ENCODE results near the gene KCNMB1. TPM values are rescaled to one million over a fixed set of nuclear protein-coding genes. Genes with fewer than 3 reads are reported as not detected.

KCNMB1 gene
- total and polyA plus RNA-seq, 4 donors = 1.4 to 5.2 (median 2.3) TPM

GRCh38 chr5:170389550-170389892, 354 bp upstream of the KCNMB1 start:
- no peak for TF ChIP-seq CTCF (IDR thresholded peaks at IDR 0.05; ENCODE audit: control extremely low read depth, extremely low read depth)
- no peak overlapping the region for H3K9ac ChIP-seq (ENCODE audit: insufficient read depth in 1 of 2, low read length in 2 of 2)

DNA sequence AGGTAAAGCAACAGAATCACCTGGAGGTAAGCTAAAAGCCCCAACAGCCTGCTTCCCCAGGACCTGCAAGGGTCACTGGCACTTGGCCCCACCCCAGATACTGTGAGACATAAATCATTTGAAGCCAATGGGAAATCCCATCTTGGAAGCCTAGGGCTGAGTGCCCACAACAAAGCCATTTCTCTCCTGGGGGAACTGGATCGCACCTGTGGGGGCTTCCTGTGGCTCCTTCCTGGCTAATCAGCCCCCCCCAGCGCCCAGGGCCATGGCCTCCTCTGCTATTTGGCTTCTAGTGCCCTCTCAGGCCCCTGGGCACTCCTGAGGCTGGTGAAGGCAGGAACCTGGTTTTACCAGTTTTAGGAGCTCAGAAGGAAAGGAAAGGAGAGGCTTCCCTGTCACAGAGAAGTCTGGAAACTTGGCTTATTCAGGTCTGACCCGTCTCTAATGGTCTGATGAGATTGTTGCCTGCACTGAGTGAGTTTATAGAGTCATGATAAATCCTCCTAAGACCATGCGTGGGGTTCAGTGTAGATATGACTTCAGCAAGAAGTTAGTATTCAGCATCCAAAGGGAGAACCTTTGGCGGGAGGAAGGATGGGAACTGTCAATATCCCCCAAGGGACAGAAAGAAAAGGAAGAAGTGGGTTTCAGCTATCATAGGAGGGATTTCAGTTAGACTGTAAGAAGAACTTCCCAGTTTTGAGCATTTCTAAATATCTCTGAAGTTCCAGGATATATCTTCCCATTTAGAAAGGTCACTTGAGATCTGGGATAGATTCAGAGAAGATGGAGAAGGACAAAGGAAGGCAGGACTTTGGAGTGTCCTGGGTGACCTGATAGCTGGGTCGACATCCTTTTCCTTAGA, 1.2 kb downstream of the KCNMB1 start:
- Histone ChIP-seq H3K4me1 (ENCODE audit: control insufficient read depth in 5 of 5, insufficient read depth in 5 of 5, low read length in 5 of 5) (peaks cover 0 to 25% (median 6%) of the 10 kb centered on the region in 5 donors), H3K27ac (ENCODE audit: low read depth in 1 of 2, low read length in 1 of 2) (no peak overlapping the region), H3K4me3 (no peak overlapping the region), H3K27me3 (ENCODE audit: control insufficient read depth in 3 of 3, insufficient read depth in 3 of 3, low read length in 2 of 3) (no peaks in the 10 kb centered on the region), H3K9me3 (ENCODE audit: control insufficient read depth in 4 of 4, insufficient read depth in 3 of 4, low read length in 3 of 4) (no peaks in the 10 kb centered on the region), H3K36me3 (ENCODE audit: control insufficient read depth in 4 of 4, insufficient read depth in 4 of 4, low read length in 4 of 4) (no peaks in the 10 kb centered on the region), H3K9ac (ENCODE audit: insufficient read depth in 1 of 2, low read length in 2 of 2) (no peak overlapping the region)
- DNase-seq (peak; percentile 19 to 54 (median 32)), ATAC-seq (ENCODE audit: insufficient read depth, low FRiP score) (no peak)
- WGBS, 2 donors = 60 to 62% methylated on average over 6 of the region's 6 CpGs
- no peak for TF ChIP-seq CTCF (IDR thresholded peaks at IDR 0.05; ENCODE audit: control extremely low read depth, extremely low read depth)

More at GRCh38 chr5:170389550-170389892, 354 bp upstream of the KCNMB1 start:
- no peaks in the 10 kb centered on the region for H3K9me3 ChIP-seq (ENCODE audit: control insufficient read depth in 4 of 4, insufficient read depth in 3 of 4, low read length in 3 of 4)
- H3K36me3 ChIP-seq (ENCODE audit: control insufficient read depth in 4 of 4, insufficient read depth in 4 of 4, low read length in 4 of 4) = no peaks in the 10 kb centered on the region
- ATAC-seq (ENCODE audit: insufficient read depth, low FRiP score) = no peak
- no peak overlapping the region for H3K4me3 ChIP-seq
- no peak for DNase-seq
- peak overlapping the region in 1 of 2 donors; percentile 30 for H3K27ac ChIP-seq (ENCODE audit: low read depth in 1 of 2, low read length in 1 of 2)
- 47 to 48% methylated on average over 4 of the region's 4 CpGs for WGBS, 2 donors
- H3K4me1 ChIP-seq (ENCODE audit: control insufficient read depth in 5 of 5, insufficient read depth in 5 of 5, low read length in 5 of 5) = peaks cover 0 to 25% (median 7%) of the 10 kb centered on the region in 5 donors
- H3K27me3 ChIP-seq (ENCODE audit: control insufficient read depth in 3 of 3, insufficient read depth in 3 of 3, low read length in 2 of 3) = no peaks in the 10 kb centered on the region

GRCh38 chr5:170386743-170387395, 2.3 kb downstream of the KCNMB1 start:
- Histone ChIP-seq H3K9me3 (ENCODE audit: control insufficient read depth in 4 of 4, insufficient read depth in 3 of 4, low read length in 3 of 4) (no peaks in the 10 kb centered on the region), H3K27me3 (ENCODE audit: control insufficient read depth in 3 of 3, insufficient read depth in 3 of 3, low read length in 2 of 3) (no peaks in the 10 kb centered on the region), H3K36me3 (ENCODE audit: control insufficient read depth in 4 of 4, insufficient read depth in 4 of 4, low read length in 4 of 4) (no peaks in the 10 kb centered on the region), H3K27ac (ENCODE audit: low read depth in 1 of 2, low read length in 1 of 2) (no peak overlapping the region), H3K9ac (ENCODE audit: insufficient read depth in 1 of 2, low read length in 2 of 2) (no peak overlapping the region), H3K4me3 (no peak overlapping the region), H3K4me1 (ENCODE audit: control insufficient read depth in 5 of 5, insufficient read depth in 5 of 5, low read length in 5 of 5) (peaks cover 0 to 25% (median 6%) of the 10 kb centered on the region in 5 donors)
- ATAC-seq (ENCODE audit: insufficient read depth, low FRiP score) (no peak), DNase-seq (no peak)
- WGBS, 2 donors = 87 to 92% methylated on average over 8 of the region's 8 CpGs
- no peak for TF ChIP-seq CTCF (IDR thresholded peaks at IDR 0.05; ENCODE audit: control extremely low read depth, extremely low read depth)
